NCI-H82 (cell line): ENCODE measurements around the gene TAF11L3.
A peak's percentile ranks its signal among the peaks of the same experiment; 100 is the strongest.
"Not testable (repeated sequence)": the region's sequence is repeated elsewhere in the genome, so short reads cannot be mapped to it uniquely, and the experiment has no call there.

Experiments used
- DNase-seq: peaks from one replicate; lab custom pipeline; 2025; lab: John Stamatoyannopoulos, UW

The TAF11L3 gene

GRCh38 chr5:17518067-17518466 lies at the start of gene TAF11L3:
Gene TAF11L3 (plus strand): TSS chr5:17518367.
- DNase-seq: not testable (repeated sequence)

DNA sequence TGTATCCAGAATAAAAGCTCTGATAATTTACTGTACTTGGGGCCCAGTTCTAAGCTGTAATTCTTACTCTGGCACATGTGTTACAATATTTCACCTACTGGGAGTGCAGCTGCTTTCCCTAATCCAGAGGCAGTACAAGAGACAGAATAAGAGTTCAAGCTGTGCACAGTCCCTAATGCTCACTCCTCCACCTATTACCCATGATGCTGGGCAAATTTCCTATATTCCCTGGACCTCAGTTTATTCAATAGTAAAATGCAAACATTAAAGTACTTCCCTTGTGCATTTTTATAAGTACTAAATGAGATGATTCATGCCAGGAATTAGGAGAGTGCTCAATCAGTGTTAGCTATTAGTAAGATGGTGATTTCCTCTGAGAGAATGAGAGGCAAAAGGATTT lies 48.1 kb upstream of the TAF11L3 start:
- DNase-seq: peak; percentile 3

- DNase-seq: not testable (repeated sequence)
Measured at GRCh38 chr5:17475064-17475463, 43.1 kb upstream of the TAF11L3 start.

- no peak for DNase-seq
Measured at GRCh38 chr5:17477043-17477442, 41.1 kb upstream of the TAF11L3 start.

DNA sequence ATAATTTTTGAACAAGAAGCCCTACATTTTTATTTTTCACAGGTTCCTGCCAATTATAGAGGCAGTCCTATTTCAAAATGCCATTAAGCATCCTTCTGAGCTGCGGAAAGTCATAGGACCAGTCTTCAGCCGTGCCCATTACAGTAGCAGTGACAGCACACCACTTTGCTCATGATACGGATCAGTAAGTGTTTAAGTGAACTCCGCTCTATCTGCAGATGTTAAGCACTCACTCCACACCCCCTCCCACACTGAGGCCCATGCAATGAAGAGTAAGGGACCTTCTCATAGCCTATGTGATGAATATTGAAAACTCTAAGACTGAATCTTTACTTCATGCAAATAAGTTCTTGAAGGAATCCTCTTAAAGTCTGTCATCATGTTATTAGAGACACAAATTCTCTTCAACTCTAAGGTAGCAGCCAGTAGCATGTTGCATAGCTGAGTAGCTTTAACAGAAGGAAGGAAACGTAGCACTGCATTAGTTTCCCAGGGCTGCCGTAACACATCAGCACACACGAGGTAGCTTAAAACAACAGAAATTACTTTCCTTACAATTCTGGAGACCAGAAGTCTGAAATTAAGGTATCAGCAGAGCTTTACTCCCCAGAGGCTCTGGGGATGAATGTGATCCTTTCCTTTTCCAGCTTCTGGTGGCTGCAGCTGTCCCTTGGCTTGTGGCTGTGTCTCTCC lies 40.4 kb upstream of the TAF11L3 start:
- no peak for DNase-seq

GRCh38 chr5:17481378-17481777 lies 36.8 kb upstream of the TAF11L3 start:
- peak; percentile 3 for DNase-seq

- DNase-seq: no peak
Measured at GRCh38 chr5:17482790-17483189, 35.4 kb upstream of the TAF11L3 start.

DNA sequence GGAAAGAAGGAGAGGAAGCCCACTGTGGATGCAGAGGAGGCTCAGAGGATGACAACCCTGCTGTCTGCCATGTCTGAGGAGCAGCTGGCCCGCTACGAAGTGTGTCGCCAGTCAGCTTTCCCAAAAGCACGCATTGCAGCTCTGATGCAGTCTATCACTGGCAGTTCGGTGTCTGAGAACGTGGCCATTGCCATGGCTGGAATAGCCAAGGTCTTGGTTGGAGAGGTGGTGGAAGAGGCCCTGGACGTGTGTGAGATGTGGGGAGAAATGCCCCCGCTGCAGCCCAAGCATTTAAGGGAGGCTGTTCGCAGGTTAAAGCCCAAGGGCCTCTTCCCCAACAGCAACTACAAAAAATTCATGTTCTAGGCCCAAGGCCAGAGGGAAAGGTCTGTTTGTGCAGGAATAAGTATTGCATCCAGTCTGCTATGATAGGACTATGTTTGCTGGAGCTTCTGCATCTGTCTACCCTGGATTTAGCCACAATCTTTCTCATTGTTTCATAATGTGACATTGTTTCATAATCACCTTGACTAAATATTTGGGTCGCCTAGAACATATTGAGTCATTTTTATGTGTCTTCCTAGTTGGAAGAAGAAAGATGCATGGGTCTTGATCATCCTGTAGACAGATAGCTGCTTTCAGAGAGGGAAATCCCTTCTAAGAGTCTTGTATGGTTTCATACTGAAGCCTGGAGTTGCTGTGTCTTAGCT lies 31.5 kb upstream of the TAF11L3 start:
- not testable (repeated sequence) for DNase-seq

GRCh38 chr5:17487174-17487512 lies 31.0 kb upstream of the TAF11L3 start:
- no peak for DNase-seq

DNA sequence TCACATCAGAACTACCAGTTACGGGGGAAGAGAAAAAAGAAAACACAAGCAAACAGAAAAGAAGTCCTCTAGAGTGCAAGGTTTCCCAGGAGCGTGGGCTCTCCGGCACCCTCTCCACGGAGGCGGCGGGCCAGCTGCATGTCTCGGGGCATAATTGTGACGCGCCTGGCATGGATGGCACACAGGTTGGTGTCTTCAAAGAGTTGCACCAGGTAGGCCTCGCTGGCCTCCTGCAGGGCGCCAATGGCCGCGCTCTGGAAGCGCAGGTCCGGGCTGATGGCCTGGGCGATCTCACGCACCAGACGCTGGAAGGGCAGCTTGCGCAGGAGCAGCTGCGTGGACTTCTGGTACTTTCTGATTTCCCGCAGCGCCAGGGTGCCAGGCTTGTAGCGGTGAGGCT lies 26.9 kb upstream of the TAF11L3 start:
- not testable (repeated sequence) for DNase-seq

- DNase-seq: no peak
Measured at GRCh38 chr5:17492770-17493169, 25.4 kb upstream of the TAF11L3 start.

- DNase-seq: no peak
Measured at GRCh38 chr5:17497446-17497845, 20.7 kb upstream of the TAF11L3 start.

GRCh38 chr5:17497931-17498330 lies 20.2 kb upstream of the TAF11L3 start, which contains the start of gene TAF11L2:
Gene TAF11L2 (plus strand): TSS chr5:17498231.
- DNase-seq: not testable (repeated sequence)

GRCh38 chr5:17511775-17512325 lies 6.3 kb upstream of the TAF11L3 start:
- no peak for DNase-seq

DNA sequence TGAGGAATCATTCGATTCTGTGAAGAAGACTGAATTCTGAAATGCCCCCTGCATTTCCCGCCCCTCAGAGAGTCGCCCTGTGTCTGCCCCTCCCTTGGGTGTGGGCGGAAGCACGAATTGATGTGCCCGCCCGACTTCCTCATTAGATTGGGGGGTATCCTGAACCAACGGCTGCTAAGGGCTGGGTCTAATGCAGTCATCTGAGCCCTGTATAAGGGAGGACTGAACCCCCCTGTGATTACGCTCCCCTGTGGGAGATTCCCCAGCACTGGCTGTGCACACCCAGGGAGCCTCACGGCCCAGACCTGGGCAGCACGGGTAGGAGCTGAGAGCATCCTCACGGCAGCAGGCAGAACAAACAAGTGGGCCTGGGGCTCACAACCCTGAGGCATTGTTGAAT lies 641 bp upstream of the TAF11L3 start:
- DNase-seq: not testable (repeated sequence)

DNA sequence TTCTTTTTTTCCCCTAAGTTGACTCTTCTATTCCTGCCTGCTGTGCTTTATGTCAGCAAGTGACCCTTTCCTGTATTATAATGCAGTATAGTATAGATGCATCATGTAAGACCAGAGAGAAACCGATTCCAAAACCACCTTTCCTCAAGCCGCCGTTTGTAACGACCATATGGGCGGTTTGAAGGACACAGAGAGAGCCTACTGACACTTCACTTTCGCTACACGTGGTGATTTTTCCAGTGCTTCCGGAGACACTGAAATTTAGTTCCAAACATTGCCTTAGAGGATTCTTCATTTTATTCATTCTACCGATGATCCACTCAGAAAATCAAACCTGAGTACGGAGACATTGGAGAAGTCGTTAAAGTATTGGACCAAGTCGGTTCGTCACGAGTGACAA lies 1.3 kb downstream of the TAF11L3 start:
- DNase-seq: not testable (repeated sequence)

GRCh38 chr5:17521501-17521900 lies 3.3 kb downstream of the TAF11L3 start, which contains the start of gene TAF11L4:
Gene TAF11L4 (plus strand): TSS chr5:17521801.
- DNase-seq: not testable (repeated sequence)

- DNase-seq: not testable (repeated sequence)
Measured at GRCh38 chr5:17524935-17525334, 6.8 kb downstream of the TAF11L3 start, which contains the start of gene TAF11L5. Gene TAF11L5 (plus strand): TSS chr5:17525235.

DNA sequence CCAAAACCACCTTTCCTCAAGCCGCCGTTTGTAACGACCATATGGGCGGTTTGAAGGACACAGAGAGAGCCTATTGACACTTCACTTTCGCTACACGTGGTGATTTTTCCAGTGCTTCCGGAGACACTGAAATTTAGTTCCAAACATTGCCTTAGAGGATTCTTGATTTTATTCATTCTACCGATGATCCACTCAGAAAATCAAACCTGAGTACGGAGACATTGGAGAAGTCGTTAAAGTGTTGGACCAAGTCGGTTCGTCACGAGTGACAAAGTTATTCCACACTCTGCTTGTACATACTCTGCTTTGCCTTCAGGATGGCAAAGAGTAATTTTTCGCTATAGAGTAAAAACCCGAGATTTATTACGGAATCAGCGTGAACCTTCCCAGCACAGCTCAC lies 8.3 kb downstream of the TAF11L3 start:
- DNase-seq: not testable (repeated sequence)

GRCh38 chr5:17528369-17528768 lies 10.2 kb downstream of the TAF11L3 start, which contains the start of gene TAF11L6:
Gene TAF11L6 (plus strand): TSS chr5:17528669.
- DNase-seq: not testable (repeated sequence)
